WTC11 (cell line): ENCODE data around the gene ZNF248. TPM values are rescaled to one million over a fixed set of nuclear protein-coding genes. Genes with fewer than 3 reads are reported as not detected.

Source experiments
- ATAC-seq: fragments of 200-7000 bp; cut with Tn5 transposase; 2 replicates; pipeline ENCODE4 v1.10.0; 2021; ENCODE audit warnings: mild to moderate bottlenecking, moderate library complexity
- CTCF ChIA-PET: fragments of 300-600 bp; sonication (Branson Sonifier 250); formaldehyde crosslinking; loops from one replicate; lab custom pipeline; 2021; ENCODE audit warnings: antibody characterized with exemption; lab: Charles Lee
- POLR2A ChIA-PET: fragments of 350-600 bp; sonication (Branson Sonifier 250); formaldehyde crosslinking; loops from one replicate; lab custom pipeline; 2021; ENCODE audit warnings: antibody characterized with exemption; lab: Charles Lee
- DNase-seq: peaks from one replicate; pipeline ENCODE4 v3.0.0; 2021; ENCODE audit warnings: low spot score
- H3K27ac Mint-ChIP-seq: 2 replicates; pipeline ENCODE4 v1.8.0; 2021; ENCODE audit warnings: mixed read lengths
- H3K27me3 Mint-ChIP-seq: 2 replicates; pipeline ENCODE4 v1.8.0; 2021; ENCODE audit warnings: low read depth, mild to moderate bottlenecking, moderate library complexity, mixed read lengths
- H3K36me3 Mint-ChIP-seq: 2 replicates; pipeline ENCODE4 v1.8.0; 2021; ENCODE audit warnings: mixed read lengths
- H3K4me1 Mint-ChIP-seq: 2 replicates; pipeline ENCODE4 v1.8.0; 2022; ENCODE audit warnings: mixed read lengths
- H3K4me3 Mint-ChIP-seq: 2 replicates; pipeline ENCODE4 v1.8.0; 2021; ENCODE audit warnings: mild to moderate bottlenecking, moderate library complexity, mixed read lengths
- H3K9me3 Mint-ChIP-seq: 2 replicates; pipeline ENCODE4 v1.8.0; 2021; ENCODE audit warnings: mixed read lengths
- CREB1 ChIP-seq: sonication (generic); formaldehyde crosslinking; IDR thresholded peaks from 2 replicates; pipeline ENCODE4 v1.8.0; 2023; ENCODE audit warnings: mild to moderate bottlenecking, missing genetic modification reagents
- ESRRA ChIP-seq: sonication (generic); formaldehyde crosslinking; IDR thresholded peaks from 2 replicates; pipeline ENCODE4 v1.8.1; 2022; ENCODE audit warnings: mild to moderate bottlenecking, missing genetic modification reagents, borderline replicate concordance
- FOXJ3 ChIP-seq: sonication (generic); formaldehyde crosslinking; IDR thresholded peaks from 2 replicates; pipeline ENCODE4 v1.9.0; 2021; ENCODE audit warnings: missing genetic modification reagents, mild to moderate bottlenecking, borderline replicate concordance
- GABPB1 ChIP-seq: sonication (generic); formaldehyde crosslinking; IDR thresholded peaks from 2 replicates; pipeline ENCODE4 v1.8.1; 2023; ENCODE audit warnings: mild to moderate bottlenecking, missing genetic modification reagents
- HMGA2 ChIP-seq: fragments of 250-450 bp; sonication (Bioruptor Pico); IDR thresholded peaks from 2 replicates; pipeline ENCODE4 v1.4.0; 2021; ENCODE audit warnings: mild to moderate bottlenecking, moderate library complexity
- NR1H2 ChIP-seq: sonication (generic); formaldehyde crosslinking; IDR thresholded peaks from 2 replicates; pipeline ENCODE4 v1.9.0; 2021; ENCODE audit warnings: mild to moderate bottlenecking, moderate library complexity, missing genetic modification reagents
- NR2C2 ChIP-seq: sonication (generic); formaldehyde crosslinking; IDR thresholded peaks from 2 replicates; pipeline ENCODE4 v1.8.0; 2022; ENCODE audit warnings: mild to moderate bottlenecking, missing genetic modification reagents
- SMAD4 ChIP-seq: sonication (generic); formaldehyde crosslinking; IDR thresholded peaks from 2 replicates; pipeline ENCODE4 v1.8.0; 2022; ENCODE audit warnings: mild to moderate bottlenecking, missing genetic modification reagents
- ZNF219 ChIP-seq: sonication (generic); formaldehyde crosslinking; IDR thresholded peaks from 2 replicates; pipeline ENCODE4 v1.8.0; 2023; ENCODE audit warnings: missing genetic modification reagents, mild to moderate bottlenecking, borderline replicate concordance
- ZNF317 ChIP-seq: sonication (generic); formaldehyde crosslinking; IDR thresholded peaks from 2 replicates; pipeline ENCODE4 v1.8.1; 2023; ENCODE audit warnings: low read depth, mild to moderate bottlenecking, moderate library complexity, missing genetic modification reagents, borderline replicate concordance
- ZNF671 ChIP-seq: fragments of 250-450 bp; sonication (Bioruptor Pico); IDR thresholded peaks from 2 replicates; pipeline ENCODE4 v1.8.0; 2021; ENCODE audit warnings: mild to moderate bottlenecking
- total RNA-seq: library from RNA; stranded (reverse); gene quantifications from 3 replicates; pipeline ENCODE4 v1.2.3, GENCODE V29; 2021
- TF ChIP-seq, protein P1 (sequence below): sonication (generic); formaldehyde crosslinking; IDR thresholded peaks from 2 replicates; pipeline ENCODE4 v1.8.0; 2022; ENCODE audit warnings: mild to moderate bottlenecking, missing genetic modification reagents
- TF ChIP-seq, protein P2 (sequence below): sonication (generic); formaldehyde crosslinking; IDR thresholded peaks from 2 replicates; pipeline ENCODE4 v1.8.0; 2022; ENCODE audit warnings: missing genetic modification reagents
- TF ChIP-seq, protein P3 (sequence below): sonication (generic); formaldehyde crosslinking; IDR thresholded peaks from 2 replicates; pipeline ENCODE4 v1.8.1; 2023; ENCODE audit warnings: mild to moderate bottlenecking, missing genetic modification reagents, borderline replicate concordance
- TF ChIP-seq, protein P4 (sequence below): sonication (generic); formaldehyde crosslinking; IDR thresholded peaks from 2 replicates; pipeline ENCODE4 v1.8.0; 2023; ENCODE audit warnings: missing genetic modification reagents, mild to moderate bottlenecking, borderline replicate concordance
- TF ChIP-seq, protein P5 (sequence below): sonication (generic); formaldehyde crosslinking; IDR thresholded peaks from 2 replicates; pipeline ENCODE4 v1.8.1; 2023; ENCODE audit warnings: mild to moderate bottlenecking, missing genetic modification reagents
- TF ChIP-seq, protein P6 (sequence below): fragments of 200-600 bp; IDR thresholded peaks from 2 replicates; pipeline ENCODE4 v1.8.0; 2022; ENCODE audit warnings: antibody characterized with exemption
- TF ChIP-seq, protein P7 (sequence below): sonication (generic); formaldehyde crosslinking; IDR thresholded peaks from 2 replicates; pipeline ENCODE4 v1.8.1; 2023; ENCODE audit warnings: mild to moderate bottlenecking, missing genetic modification reagents, moderate library complexity

Gene ZNF248
- total RNA-seq, 1 experiment from 2014 or later: 1.9 TPM

DNA sequence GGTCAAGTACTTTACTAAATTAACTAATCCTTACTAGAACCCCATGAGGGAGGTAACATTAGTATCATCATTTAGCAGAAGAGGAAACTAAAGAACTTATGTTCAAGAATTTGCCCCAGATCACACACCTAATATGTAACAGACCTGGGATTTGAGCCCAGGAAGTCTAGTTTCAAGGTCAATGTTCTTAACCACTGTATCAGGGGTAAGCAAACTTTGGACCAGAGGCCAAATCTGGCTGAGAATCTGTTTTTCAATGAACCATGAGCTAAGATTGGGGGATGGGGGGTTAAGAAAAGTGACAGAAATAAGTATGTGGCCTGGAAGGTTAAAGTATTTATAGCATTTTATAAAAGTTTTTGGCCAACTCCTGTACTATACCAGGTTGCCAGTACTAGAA lies 95.1 kb downstream of the ZNF248 start (continued):
- TF ChIP-seq, protein P1, sequence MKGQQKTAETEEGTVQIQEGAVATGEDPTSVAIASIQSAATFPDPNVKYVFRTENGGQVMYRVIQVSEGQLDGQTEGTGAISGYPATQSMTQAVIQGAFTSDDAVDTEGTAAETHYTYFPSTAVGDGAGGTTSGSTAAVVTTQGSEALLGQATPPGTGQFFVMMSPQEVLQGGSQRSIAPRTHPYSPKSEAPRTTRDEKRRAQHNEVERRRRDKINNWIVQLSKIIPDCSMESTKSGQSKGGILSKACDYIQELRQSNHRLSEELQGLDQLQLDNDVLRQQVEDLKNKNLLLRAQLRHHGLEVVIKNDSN (CRISPR knock-in tag): no peak
- no peak for TF ChIP-seq HMGA2 (CRISPR knock-in tag)
- TF ChIP-seq, protein P2, sequence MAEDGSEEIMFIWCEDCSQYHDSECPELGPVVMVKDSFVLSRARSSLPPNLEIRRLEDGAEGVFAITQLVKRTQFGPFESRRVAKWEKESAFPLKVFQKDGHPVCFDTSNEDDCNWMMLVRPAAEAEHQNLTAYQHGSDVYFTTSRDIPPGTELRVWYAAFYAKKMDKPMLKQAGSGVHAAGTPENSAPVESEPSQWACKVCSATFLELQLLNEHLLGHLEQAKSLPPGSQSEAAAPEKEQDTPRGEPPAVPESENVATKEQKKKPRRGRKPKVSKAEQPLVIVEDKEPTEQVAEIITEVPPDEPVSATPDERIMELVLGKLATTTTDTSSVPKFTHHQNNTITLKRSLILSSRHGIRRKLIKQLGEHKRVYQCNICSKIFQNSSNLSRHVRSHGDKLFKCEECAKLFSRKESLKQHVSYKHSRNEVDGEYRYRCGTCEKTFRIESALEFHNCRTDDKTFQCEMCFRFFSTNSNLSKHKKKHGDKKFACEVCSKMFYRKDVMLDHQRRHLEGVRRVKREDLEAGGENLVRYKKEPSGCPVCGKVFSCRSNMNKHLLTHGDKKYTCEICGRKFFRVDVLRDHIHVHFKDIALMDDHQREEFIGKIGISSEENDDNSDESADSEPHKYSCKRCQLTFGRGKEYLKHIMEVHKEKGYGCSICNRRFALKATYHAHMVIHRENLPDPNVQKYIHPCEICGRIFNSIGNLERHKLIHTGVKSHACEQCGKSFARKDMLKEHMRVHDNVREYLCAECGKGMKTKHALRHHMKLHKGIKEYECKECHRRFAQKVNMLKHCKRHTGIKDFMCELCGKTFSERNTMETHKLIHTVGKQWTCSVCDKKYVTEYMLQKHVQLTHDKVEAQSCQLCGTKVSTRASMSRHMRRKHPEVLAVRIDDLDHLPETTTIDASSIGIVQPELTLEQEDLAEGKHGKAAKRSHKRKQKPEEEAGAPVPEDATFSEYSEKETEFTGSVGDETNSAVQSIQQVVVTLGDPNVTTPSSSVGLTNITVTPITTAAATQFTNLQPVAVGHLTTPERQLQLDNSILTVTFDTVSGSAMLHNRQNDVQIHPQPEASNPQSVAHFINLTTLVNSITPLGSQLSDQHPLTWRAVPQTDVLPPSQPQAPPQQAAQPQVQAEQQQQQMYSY: no peak
- TF ChIP-seq ZNF219: no peak
- TF ChIP-seq ZNF671 (CRISPR knock-in tag): no peak

DNA sequence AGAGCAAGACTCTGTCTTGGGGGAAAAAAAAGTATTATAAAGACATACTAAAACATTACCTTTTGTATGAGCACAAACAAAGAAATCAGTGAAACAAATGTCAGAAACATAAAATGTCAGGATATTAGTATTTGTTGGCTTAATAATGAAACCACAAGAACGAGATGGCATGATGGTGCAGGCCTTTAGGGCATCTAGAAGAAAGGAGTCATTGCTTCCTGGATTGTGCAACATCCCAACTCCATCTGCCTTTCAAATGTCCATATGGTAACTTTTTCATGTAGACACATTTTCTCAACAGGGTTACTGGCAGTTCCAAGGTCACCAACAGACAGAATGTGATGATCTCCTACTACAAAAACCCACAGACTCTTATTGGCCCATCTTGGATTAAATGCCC lies 96.6 kb downstream of the ZNF248 start:
- ChIA-PET POLR2A (no interaction called here), CTCF (no interaction called here)
- H3K27ac Mint-ChIP-seq: no peak overlapping the region
- H3K36me3 Mint-ChIP-seq: peaks cover 60% of the 10 kb centered on the region
- peaks cover 75% of the 10 kb centered on the region for H3K9me3 Mint-ChIP-seq
- TF ChIP-seq, protein P3, sequence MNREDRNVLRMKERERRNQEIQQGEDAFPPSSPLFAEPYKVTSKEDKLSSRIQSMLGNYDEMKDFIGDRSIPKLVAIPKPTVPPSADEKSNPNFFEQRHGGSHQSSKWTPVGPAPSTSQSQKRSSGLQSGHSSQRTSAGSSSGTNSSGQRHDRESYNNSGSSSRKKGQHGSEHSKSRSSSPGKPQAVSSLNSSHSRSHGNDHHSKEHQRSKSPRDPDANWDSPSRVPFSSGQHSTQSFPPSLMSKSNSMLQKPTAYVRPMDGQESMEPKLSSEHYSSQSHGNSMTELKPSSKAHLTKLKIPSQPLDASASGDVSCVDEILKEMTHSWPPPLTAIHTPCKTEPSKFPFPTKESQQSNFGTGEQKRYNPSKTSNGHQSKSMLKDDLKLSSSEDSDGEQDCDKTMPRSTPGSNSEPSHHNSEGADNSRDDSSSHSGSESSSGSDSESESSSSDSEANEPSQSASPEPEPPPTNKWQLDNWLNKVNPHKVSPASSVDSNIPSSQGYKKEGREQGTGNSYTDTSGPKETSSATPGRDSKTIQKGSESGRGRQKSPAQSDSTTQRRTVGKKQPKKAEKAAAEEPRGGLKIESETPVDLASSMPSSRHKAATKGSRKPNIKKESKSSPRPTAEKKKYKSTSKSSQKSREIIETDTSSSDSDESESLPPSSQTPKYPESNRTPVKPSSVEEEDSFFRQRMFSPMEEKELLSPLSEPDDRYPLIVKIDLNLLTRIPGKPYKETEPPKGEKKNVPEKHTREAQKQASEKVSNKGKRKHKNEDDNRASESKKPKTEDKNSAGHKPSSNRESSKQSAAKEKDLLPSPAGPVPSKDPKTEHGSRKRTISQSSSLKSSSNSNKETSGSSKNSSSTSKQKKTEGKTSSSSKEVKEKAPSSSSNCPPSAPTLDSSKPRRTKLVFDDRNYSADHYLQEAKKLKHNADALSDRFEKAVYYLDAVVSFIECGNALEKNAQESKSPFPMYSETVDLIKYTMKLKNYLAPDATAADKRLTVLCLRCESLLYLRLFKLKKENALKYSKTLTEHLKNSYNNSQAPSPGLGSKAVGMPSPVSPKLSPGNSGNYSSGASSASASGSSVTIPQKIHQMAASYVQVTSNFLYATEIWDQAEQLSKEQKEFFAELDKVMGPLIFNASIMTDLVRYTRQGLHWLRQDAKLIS (CRISPR knock-in tag): no peak
- TF ChIP-seq CREB1 (CRISPR knock-in tag): no peak
- TF ChIP-seq, protein P4, sequence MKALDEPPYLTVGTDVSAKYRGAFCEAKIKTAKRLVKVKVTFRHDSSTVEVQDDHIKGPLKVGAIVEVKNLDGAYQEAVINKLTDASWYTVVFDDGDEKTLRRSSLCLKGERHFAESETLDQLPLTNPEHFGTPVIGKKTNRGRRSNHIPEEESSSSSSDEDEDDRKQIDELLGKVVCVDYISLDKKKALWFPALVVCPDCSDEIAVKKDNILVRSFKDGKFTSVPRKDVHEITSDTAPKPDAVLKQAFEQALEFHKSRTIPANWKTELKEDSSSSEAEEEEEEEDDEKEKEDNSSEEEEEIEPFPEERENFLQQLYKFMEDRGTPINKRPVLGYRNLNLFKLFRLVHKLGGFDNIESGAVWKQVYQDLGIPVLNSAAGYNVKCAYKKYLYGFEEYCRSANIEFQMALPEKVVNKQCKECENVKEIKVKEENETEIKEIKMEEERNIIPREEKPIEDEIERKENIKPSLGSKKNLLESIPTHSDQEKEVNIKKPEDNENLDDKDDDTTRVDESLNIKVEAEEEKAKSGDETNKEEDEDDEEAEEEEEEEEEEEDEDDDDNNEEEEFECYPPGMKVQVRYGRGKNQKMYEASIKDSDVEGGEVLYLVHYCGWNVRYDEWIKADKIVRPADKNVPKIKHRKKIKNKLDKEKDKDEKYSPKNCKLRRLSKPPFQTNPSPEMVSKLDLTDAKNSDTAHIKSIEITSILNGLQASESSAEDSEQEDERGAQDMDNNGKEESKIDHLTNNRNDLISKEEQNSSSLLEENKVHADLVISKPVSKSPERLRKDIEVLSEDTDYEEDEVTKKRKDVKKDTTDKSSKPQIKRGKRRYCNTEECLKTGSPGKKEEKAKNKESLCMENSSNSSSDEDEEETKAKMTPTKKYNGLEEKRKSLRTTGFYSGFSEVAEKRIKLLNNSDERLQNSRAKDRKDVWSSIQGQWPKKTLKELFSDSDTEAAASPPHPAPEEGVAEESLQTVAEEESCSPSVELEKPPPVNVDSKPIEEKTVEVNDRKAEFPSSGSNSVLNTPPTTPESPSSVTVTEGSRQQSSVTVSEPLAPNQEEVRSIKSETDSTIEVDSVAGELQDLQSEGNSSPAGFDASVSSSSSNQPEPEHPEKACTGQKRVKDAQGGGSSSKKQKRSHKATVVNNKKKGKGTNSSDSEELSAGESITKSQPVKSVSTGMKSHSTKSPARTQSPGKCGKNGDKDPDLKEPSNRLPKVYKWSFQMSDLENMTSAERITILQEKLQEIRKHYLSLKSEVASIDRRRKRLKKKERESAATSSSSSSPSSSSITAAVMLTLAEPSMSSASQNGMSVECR (CRISPR knock-in tag): no peak
- H3K27me3 Mint-ChIP-seq: peaks cover 10% of the 10 kb centered on the region; the same call in 1 of the 2 replicates
- ATAC-seq (no peak), DNase-seq (no peak)
- no peaks in the 10 kb centered on the region for H3K4me1 Mint-ChIP-seq
- H3K4me3 Mint-ChIP-seq: no peak overlapping the region

DNA sequence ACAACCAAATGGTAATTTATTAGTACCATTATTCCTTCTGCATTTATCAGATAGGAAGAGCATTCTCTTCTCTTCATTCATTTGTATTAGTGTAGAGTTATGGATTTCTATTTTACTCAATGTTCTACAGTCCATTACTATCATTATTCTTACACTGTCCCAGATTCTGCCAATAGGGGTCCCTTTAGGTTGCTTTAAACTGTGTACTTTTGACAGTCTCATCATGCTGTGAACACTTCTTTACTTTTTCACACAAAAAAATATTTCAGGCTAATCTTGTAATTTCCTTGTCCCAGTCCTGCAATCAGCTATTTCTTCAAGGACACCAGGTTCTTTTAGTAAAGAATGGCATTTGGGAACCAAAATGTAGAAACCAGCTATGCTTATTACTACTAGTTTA lies 99.3 kb downstream of the ZNF248 start:
- peaks cover 45% of the 10 kb centered on the region for H3K36me3 Mint-ChIP-seq
- H3K4me3 Mint-ChIP-seq: no peak overlapping the region
- ATAC-seq (no peak), DNase-seq (no peak)
- no peaks in the 10 kb centered on the region for H3K4me1 Mint-ChIP-seq
- POLR2A ChIA-PET: no interaction called here
- CTCF ChIA-PET: no interaction called here
- H3K27ac Mint-ChIP-seq: no peak overlapping the region
- peaks cover 68% of the 10 kb centered on the region for H3K9me3 Mint-ChIP-seq
- H3K27me3 Mint-ChIP-seq: peaks cover 6% of the 10 kb centered on the region; the same call in 1 of the 2 replicates
- TF ChIP-seq SMAD4 (CRISPR knock-in tag) (no peak), NR2C2 (CRISPR knock-in tag) (no peak), FOXJ3 (no peak), ESRRA (CRISPR knock-in tag) (no peak), NR1H2 (no peak), ZNF317 (CRISPR knock-in tag) (no peak), GABPB1 (no peak)
- TF ChIP-seq, protein P5, sequence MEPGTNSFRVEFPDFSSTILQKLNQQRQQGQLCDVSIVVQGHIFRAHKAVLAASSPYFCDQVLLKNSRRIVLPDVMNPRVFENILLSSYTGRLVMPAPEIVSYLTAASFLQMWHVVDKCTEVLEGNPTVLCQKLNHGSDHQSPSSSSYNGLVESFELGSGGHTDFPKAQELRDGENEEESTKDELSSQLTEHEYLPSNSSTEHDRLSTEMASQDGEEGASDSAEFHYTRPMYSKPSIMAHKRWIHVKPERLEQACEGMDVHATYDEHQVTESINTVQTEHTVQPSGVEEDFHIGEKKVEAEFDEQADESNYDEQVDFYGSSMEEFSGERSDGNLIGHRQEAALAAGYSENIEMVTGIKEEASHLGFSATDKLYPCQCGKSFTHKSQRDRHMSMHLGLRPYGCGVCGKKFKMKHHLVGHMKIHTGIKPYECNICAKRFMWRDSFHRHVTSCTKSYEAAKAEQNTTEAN (CRISPR knock-in tag): no peak
- TF ChIP-seq, protein P6, sequence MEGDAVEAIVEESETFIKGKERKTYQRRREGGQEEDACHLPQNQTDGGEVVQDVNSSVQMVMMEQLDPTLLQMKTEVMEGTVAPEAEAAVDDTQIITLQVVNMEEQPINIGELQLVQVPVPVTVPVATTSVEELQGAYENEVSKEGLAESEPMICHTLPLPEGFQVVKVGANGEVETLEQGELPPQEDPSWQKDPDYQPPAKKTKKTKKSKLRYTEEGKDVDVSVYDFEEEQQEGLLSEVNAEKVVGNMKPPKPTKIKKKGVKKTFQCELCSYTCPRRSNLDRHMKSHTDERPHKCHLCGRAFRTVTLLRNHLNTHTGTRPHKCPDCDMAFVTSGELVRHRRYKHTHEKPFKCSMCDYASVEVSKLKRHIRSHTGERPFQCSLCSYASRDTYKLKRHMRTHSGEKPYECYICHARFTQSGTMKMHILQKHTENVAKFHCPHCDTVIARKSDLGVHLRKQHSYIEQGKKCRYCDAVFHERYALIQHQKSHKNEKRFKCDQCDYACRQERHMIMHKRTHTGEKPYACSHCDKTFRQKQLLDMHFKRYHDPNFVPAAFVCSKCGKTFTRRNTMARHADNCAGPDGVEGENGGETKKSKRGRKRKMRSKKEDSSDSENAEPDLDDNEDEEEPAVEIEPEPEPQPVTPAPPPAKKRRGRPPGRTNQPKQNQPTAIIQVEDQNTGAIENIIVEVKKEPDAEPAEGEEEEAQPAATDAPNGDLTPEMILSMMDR: no peak
- TF ChIP-seq, protein P7, sequence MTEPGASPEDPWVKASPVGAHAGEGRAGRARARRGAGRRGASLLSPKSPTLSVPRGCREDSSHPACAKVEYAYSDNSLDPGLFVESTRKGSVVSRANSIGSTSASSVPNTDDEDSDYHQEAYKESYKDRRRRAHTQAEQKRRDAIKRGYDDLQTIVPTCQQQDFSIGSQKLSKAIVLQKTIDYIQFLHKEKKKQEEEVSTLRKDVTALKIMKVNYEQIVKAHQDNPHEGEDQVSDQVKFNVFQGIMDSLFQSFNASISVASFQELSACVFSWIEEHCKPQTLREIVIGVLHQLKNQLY (CRISPR knock-in tag): no peak
